Memory B cell (primary cell): ENCODE measurements around the gene CMTR1.
A peak's percentile ranks its signal among the peaks of the same experiment; 100 is the strongest.

Experiments
- ATAC-seq: fragments of 150-1000 bp; cut with Tn5 transposase; 2 replicates; pipeline ENCODE4 v1.10.0; 2021; ENCODE audit warnings: low read depth, mild to moderate bottlenecking, moderate library complexity
- DNase-seq, 2 donors: peaks; one replicate each; pipeline ENCODE4 v3.0.0; 2022; ENCODE audit warnings: low spot score in 2 of 2
- H3K27ac Mint-ChIP-seq: one replicate; pipeline ENCODE4 v1.8.0; 2022; ENCODE audit warnings: mild to moderate bottlenecking, moderate library complexity, mixed read lengths
- H3K27me3 Mint-ChIP-seq: one replicate; pipeline ENCODE4 v1.8.0; 2022; ENCODE audit warnings: mixed read lengths
- H3K36me3 Mint-ChIP-seq: one replicate; pipeline ENCODE4 v1.8.0; 2022; ENCODE audit warnings: mild to moderate bottlenecking, mixed read lengths
- H3K4me1 Mint-ChIP-seq: one replicate; pipeline ENCODE4 v1.8.0; 2022; ENCODE audit warnings: mixed read lengths
- H3K4me3 Mint-ChIP-seq: one replicate; pipeline ENCODE4 v1.8.0; 2022; ENCODE audit warnings: mild to moderate bottlenecking, moderate library complexity, mixed read lengths
- H3K9me3 Mint-ChIP-seq: one replicate; pipeline ENCODE4 v1.8.0; 2022; ENCODE audit warnings: mixed read lengths

CMTR1 gene

DNA sequence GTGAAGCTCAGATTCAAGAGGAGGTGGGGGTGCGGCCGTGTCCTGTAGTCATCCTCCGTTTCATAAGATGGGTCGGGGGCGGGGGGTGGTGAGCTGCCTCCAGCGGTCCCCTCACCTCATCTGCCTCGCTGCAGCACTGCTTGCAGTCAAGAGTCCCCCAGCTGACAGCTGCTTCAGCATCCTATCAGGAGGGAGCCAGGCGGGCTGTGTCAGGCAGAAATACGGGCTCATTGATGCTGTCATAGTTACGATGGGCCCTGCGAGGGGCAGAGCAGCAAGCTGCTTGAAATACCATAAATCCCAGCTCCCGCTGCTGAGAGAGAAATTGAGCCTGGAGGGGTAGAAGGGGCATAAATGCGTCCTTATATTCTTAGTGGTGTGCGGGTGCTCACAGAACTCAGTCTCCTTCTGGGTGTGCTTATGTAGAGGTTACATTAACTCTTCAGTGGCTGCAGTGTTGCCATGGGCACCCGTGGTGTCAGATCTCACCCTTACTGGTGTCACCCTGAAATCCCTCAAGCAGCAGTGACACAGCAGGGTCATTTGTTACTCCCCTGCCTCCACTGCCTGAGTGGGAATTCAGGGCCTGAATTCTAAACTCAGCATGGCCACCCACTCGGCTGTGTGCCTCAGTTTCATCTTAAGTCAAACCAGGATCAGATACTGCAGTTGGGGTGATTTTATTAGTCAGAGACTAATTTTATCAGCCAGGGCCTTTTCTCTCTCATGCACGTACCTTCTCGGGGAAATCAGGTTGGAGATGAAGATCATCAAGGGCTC is 44.8 kb downstream of the CMTR1 start:
- no peak for DNase-seq
- Mint-ChIP-seq H3K27ac (no peak overlapping the region), H3K4me3 (no peak overlapping the region), H3K9me3 (no peaks in the 10 kb centered on the region), H3K36me3 (peaks cover 34% of the 10 kb centered on the region), H3K4me1 (no peaks in the 10 kb centered on the region), H3K27me3 (no peaks in the 10 kb centered on the region)
- ATAC-seq, result no peak

DNA sequence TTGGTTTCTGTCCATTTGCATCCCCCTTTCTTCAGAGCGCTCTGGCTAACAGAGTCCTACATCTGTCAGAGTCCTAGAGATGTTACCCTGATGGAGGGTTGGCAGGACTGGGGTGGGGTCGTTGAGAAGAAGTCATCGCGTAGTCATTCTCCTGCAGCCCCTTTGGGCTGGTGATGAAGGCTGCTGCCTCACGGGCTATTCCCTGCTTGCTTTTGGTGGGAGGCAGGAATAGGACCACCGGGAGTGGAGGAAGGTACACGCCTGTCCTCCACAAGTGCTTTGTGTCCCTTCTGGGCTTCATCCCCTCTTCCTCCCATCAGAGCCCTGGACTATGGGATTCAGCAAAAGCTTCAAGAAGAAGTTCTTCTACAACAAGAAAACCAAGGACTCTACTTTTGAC is 45.8 kb downstream of the CMTR1 start:
- ATAC-seq, result no peak
- H3K4me3 Mint-ChIP-seq, result no peak overlapping the region
- no peaks in the 10 kb centered on the region for H3K4me1 Mint-ChIP-seq
- DNase-seq, result no peak
- no peaks in the 10 kb centered on the region for H3K27me3 Mint-ChIP-seq
- no peak overlapping the region for H3K27ac Mint-ChIP-seq
- peaks cover 29% of the 10 kb centered on the region for H3K36me3 Mint-ChIP-seq
- no peaks in the 10 kb centered on the region for H3K9me3 Mint-ChIP-seq

DNA sequence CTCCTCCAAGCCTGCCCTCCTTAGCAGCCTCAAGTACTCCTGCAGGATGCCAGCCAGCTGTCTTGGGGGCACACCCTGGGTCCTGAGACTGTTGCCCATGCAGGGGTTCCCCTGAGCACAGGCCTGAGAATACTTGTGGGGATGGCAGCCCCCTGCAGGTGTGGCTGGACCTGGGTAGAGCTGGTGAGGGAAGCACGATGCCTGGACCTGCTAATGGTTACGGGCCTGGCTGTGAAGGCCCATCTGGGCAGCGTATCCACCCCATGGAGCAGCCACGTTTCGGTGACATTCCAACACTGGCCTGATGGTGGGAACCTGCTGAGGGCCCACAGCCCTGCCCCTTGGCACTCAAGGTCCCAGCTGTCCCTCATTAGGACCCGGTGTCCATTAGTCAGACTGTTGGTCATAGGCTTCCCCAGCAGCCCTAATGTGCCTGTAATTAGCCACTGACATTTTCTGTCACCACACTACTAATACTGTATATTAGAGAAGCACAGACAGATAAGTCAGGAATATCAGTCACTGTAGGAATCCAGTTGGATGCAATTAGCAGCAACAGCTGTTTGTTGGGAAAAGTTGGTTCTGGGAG is 46.3 kb downstream of the CMTR1 start:
- Mint-ChIP-seq H3K9me3 (no peaks in the 10 kb centered on the region), H3K27ac (no peak overlapping the region), H3K4me1 (no peaks in the 10 kb centered on the region), H3K27me3 (no peaks in the 10 kb centered on the region), H3K4me3 (no peak overlapping the region), H3K36me3 (peaks cover 24% of the 10 kb centered on the region)
- ATAC-seq (no peak), DNase-seq (no peak)

DNA sequence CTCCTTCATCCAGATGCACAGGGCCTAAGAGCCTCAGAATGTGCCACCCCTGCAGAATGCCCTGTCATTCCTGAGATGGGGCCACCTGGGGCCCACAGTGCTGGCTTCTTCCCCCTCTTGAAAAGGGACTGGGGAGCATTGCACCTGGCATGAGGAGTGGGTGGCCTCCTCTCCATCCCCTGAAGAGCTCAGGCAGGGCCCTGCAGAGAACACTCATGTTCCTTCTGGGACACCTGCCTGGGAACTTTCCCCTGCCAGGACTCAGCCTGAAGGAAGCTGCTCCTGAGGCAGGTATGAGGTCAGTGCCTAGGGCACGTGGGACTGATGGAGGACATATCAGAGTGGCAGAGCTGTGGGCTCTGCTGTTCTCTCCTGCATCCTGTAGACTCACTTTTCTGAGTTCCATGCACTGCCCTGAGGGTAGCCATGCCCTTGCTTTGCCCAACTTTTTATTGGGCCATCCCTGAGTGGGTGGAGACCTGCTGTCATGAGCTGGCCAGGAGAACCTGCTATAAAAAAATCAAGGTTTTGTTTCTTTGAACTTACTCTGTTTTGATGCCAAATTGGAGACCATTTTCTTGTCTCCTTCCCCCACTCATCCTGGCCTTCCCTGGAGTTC is 47.2 kb downstream of the CMTR1 start:
- Mint-ChIP-seq H3K27ac (no peak overlapping the region), H3K27me3 (no peaks in the 10 kb centered on the region)
- ATAC-seq, result no peak

DNA sequence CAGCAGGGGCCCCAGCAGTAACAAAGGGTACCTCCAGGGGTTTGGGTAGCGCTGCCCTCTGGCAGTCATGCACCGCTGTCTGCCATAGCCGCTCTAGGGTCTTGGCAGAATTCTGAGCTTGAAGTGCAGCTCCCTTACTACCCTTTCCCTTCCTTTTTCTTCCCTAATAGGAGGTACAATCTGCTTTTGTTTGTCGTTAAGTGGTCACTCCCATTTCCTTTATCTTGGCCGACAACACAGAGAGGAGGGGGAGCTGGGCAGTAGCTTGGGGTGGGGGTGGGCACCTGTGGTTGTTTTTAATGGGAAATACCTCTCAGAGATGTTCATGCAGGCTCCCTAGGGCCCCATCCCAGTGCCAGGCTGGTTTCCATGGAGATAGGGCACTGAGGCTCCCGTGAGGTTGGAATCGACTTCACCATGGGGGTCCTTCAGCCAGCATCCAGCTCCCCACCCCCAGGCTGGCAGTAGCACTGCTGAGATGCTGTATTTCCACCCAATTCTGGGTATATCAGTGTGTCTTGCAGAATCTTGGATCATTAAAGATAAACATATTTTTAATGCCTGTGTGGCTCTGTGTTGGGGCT is 48.0 kb downstream of the CMTR1 start:
- Mint-ChIP-seq H3K9me3 (no peaks in the 10 kb centered on the region), H3K4me1 (no peaks in the 10 kb centered on the region), H3K27ac (no peak overlapping the region), H3K27me3 (no peaks in the 10 kb centered on the region), H3K36me3 (peaks cover 16% of the 10 kb centered on the region), H3K4me3 (no peak overlapping the region)
- no peak for ATAC-seq
- no peak for DNase-seq

More for the DNA sequence above, 47.2 kb downstream of the CMTR1 start:
- Mint-ChIP-seq H3K36me3 (peaks cover 18% of the 10 kb centered on the region), H3K4me3 (no peak overlapping the region), H3K4me1 (no peaks in the 10 kb centered on the region), H3K9me3 (no peaks in the 10 kb centered on the region)
- DNase-seq, result no peak

DNA sequence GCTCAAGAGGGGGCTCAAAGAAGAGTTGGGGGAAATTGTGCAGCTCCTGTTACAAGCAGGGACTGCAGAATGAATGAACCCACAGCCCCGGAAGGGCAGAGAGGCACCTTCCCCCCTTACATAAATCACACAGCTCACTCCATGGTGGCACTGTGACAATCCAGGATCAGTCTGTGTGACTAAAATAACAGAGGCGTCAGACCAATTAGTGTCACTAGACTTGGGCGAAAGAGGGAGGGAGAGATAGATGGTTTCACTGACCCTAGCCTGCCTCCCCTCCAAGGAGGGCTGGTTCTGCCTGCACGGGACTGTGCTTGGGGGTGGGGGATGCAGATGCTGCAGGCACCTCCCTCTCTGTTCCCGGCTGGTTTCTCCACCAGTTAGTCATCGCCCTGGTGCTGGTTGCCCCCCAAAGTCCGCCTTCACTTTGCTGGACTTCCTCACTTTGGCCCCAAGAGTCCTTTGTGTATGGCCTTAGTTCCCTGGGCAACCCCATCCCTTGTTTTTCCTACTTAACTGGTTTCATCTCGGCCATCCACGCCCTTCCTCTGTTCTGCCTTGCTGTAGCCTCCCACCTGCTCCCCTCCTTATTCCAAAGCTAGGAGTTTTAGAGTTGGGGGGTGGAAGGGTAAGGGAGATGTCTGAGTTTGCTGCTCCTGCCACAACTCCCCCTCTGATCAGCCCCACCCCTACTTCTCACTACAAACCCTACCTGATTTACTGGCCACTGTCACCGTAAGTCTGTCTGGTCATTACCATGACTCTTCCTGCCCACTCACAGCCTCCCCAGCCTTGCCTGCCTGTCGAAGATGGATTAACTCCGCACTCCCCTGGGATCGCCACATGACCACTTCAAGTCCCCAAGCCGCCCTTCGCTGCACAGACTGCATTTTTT is 48.9 kb downstream of the CMTR1 start:
- peak overlapping the region; percentile 67 for H3K27ac Mint-ChIP-seq
- ATAC-seq, result no peak

DNA sequence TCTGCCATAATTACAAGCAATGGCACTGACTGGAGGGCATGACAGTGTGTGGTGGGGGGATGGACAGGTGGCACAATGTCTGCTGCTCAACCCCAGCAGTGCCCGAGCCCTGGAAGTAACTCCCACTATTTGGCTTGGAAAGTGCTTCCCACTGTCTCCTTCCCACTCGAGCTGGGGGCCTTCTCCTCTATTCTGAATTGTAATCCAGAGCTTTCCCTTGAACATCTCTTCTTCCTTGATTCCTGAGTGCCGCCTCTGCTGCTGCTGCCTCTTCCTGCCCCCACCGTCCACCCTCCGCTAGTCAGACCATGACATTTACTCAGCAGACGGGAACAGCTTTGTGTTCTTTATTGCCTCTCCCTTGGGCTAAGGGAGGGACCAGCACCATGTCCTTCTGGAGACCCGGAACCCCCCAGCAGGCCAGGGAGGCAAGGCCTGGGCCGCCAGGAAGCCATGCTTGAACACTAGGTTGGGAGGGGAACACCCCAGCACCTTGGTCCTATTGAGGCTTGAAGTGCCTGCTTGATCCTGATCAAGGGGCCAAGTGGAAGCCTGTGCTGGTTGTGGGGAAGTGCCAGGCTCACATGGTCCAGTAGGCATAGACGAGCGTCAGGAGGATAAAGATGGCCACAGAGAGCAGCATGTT is 49.7 kb downstream of the CMTR1 start:
- no peak overlapping the region for H3K4me3 Mint-ChIP-seq
- H3K9me3 Mint-ChIP-seq, result no peaks in the 10 kb centered on the region
- H3K27ac Mint-ChIP-seq, result peak overlapping the region; percentile 67
- no peaks in the 10 kb centered on the region for H3K27me3 Mint-ChIP-seq
- H3K36me3 Mint-ChIP-seq, result peaks cover 9% of the 10 kb centered on the region
- ATAC-seq (no peak), DNase-seq (no peak)
- peaks cover under 1% of the 10 kb centered on the region for H3K4me1 Mint-ChIP-seq

More for the DNA sequence above, 48.9 kb downstream of the CMTR1 start:
- H3K4me1 Mint-ChIP-seq, result no peaks in the 10 kb centered on the region
- peaks cover 13% of the 10 kb centered on the region for H3K36me3 Mint-ChIP-seq
- no peak for DNase-seq
- H3K4me3 Mint-ChIP-seq, result no peak overlapping the region
- no peaks in the 10 kb centered on the region for H3K9me3 Mint-ChIP-seq
- no peaks in the 10 kb centered on the region for H3K27me3 Mint-ChIP-seq

DNA sequence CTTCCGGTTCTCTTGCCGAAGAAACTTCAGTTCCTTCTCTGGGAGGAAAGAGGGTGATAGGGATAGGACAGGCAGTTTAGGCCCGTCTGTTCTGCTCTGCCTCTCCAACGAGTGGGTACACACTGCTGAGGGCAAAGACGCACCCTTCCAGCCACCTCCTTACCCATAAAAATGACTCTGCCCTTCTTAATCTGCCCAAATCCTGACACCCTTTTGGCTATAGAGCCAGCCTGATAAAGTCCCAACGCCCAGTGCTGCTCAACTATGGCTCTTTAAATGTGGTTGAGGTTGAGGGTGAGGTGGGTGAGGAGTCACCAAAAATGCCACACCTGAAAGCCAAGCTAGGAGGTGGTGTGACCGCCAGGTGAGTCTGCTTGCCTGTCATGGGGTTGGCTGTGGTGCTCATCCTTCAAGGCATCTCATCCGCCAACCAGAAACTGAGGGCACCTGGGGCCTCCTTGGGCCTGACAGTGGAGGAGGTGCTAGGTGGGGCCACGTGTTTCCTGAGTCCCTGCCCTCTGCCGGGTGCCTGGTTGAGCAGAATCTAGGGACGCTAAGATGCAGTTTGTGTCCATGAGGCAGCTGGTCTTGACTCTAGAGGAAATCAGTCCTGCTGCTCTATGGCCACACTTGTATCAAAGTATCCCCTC is 50.4 kb downstream of the CMTR1 start:
- Mint-ChIP-seq H3K9me3 (no peaks in the 10 kb centered on the region), H3K36me3 (peaks cover 11% of the 10 kb centered on the region), H3K27me3 (no peaks in the 10 kb centered on the region), H3K4me1 (peaks cover 7% of the 10 kb centered on the region), H3K27ac (no peak overlapping the region), H3K4me3 (no peak overlapping the region)
- DNase-seq (no peak), ATAC-seq (no peak)

DNA sequence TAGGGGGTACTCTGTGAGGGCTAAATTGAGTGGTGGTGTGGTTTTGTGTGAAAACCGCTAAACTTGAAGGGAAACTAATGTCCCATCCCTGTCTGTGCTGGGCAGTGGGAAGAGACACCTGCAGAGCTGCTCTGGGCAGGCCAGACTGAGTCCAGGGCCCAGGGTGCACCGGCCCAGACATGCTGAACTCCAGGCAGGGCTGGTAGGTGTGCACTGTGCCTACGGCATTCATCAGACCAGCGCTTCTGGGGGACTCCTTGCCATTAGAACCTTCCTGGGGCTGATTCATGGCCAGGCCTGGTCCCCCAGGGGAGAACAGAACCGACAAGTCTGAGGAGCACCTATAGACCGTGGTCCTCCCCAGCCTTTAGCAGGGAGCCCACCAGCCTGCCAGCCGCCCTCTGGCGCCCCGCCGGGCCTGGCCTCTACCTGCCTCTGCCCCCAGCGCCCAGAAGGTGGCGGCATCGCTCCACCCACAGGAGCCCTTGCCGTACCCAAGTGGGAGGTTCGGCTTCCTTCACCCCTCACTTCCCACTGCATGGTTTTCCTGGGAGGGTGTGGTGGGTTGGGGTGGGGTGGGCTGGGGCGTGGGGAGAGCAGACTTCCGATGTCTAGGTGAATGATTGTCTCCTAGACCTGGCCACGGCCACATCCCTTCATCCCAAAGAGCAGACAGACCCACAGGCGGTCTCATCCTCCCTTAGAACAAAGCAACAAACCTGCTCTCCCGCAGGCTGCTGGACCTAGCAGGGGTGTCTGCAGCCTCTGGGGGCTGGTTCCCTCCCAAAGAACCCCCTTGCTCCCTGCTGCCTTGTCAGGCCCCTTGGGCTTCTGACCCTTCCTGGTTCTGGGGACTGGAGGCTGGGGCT is 51.1 kb downstream of the CMTR1 start:
- ATAC-seq, result peak; percentile 96
- DNase-seq, result peak; percentile 80 to 85
- Mint-ChIP-seq H3K36me3 (peaks cover 12% of the 10 kb centered on the region), H3K27ac (no peak overlapping the region), H3K4me1 (peaks cover 9% of the 10 kb centered on the region), H3K9me3 (no peaks in the 10 kb centered on the region), H3K27me3 (no peaks in the 10 kb centered on the region), H3K4me3 (no peak overlapping the region)

DNA sequence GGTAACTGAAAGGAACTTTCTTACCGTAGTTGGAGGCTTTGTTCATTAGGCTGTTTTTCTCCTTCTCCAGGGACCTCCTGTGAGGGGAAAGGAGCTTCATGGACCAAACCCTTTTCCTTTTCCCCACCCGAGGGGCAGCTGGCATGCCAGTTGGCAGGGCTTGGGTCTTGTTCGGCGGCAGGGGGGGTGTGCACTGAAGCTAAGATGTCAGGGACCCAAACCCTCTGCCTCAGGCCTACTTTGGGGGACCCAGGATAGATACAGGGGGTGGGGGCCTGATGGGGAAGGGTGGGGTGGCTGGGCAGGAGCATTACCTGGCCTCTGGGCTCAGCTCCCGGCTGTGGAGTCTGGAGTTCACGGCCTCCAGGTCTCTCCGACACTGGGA is 51.8 kb downstream of the CMTR1 start:
- H3K4me3 Mint-ChIP-seq, result no peak overlapping the region
- no peaks in the 10 kb centered on the region for H3K27me3 Mint-ChIP-seq
- H3K4me1 Mint-ChIP-seq, result peaks cover 11% of the 10 kb centered on the region

DNA sequence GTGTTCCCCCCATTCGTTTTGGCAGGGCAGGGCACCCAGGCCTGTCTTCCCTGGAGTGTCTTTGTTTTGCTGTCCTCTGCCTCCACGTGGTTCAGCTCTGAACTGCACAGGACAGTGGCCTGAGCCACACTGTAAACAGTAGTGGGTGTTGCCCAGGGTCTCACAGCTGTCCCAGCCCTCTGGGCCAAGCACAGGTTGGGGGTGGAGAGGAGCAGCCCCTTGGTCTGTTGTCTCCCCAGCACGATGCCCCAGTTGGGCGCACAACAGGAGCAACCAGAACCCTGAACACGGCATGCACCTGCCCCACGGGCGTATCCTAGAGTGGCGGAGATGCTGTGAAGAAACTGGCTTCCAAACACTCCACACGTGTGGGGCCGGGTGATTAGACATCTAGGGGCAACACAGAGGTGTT is 52.3 kb downstream of the CMTR1 start:
- H3K27ac Mint-ChIP-seq, result peak overlapping the region; percentile 82
- no peak for DNase-seq
- peaks cover 16% of the 10 kb centered on the region for H3K4me1 Mint-ChIP-seq
- no peaks in the 10 kb centered on the region for H3K27me3 Mint-ChIP-seq
- no peak overlapping the region for H3K4me3 Mint-ChIP-seq
- ATAC-seq, result no peak
- H3K9me3 Mint-ChIP-seq, result no peaks in the 10 kb centered on the region
- H3K36me3 Mint-ChIP-seq, result peaks cover 12% of the 10 kb centered on the region

More for the DNA sequence above, 51.8 kb downstream of the CMTR1 start:
- Mint-ChIP-seq H3K36me3 (peaks cover 12% of the 10 kb centered on the region), H3K27ac (no peak overlapping the region), H3K9me3 (no peaks in the 10 kb centered on the region)
- no peak for ATAC-seq
- DNase-seq, result no peak

DNA sequence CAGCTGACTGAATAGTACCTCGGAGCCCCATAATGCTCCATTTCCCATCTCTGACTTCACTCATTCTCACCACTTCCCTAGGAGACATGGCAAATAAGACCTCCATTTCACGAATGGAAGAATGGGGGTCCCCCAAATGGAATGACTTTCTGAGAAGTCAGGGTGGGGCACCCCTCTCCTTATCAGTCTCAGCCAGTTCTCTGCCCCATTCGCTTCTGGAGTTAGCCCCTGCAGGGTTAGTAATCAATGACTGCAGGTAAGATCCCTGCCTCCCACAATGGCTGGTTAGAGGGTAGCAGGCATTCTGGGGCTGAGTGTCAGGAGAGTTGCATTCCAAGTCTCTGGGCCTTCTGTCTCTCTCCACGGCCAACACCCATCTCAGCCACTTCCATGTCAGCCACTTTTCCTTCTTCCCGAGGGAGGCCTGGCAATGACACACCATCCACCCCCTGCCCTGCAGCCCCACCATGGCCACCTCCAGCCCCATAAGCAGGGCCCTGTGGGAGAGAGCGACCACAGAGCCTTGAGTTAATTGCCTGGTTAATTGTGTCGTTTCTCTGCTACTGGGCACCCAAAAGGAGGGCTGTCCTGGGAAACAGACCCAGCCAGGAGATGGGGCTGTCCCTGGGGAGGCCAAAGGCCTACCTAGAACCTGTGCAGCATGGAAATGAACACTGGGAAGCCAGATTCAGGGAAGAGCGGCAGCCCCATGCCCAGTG is 53.3 kb downstream of the CMTR1 start:
- Mint-ChIP-seq H3K4me3 (no peak overlapping the region), H3K9me3 (no peaks in the 10 kb centered on the region), H3K4me1 (peaks cover 21% of the 10 kb centered on the region), H3K27ac (peak overlapping the region; percentile 82), H3K36me3 (peaks cover 12% of the 10 kb centered on the region), H3K27me3 (no peaks in the 10 kb centered on the region)
- ATAC-seq, result no peak
- DNase-seq, result no peak
